SK-N-SH treated with all-trans-retinoic acid at 6 μM for 48 hours (cell line): ENCODE measurements around the gene XIRP2.

Experiments used
- TOX ChIP-seq: fragments of 250-450 bp; sonication (Bioruptor Pico); IDR thresholded peaks from 2 replicates; pipeline ENCODE4 v1.8.0; 2021; ENCODE audit warnings: mild to moderate bottlenecking, moderate library complexity, borderline replicate concordance
- ZC3H10 ChIP-seq: fragments of 250-450 bp; sonication (Bioruptor Pico); IDR thresholded peaks from 2 replicates; pipeline ENCODE4 v1.5.1; 2021; ENCODE audit warnings: mild to moderate bottlenecking, moderate library complexity
- ZFP3 ChIP-seq: fragments of 250-450 bp; sonication (Bioruptor Pico); IDR thresholded peaks from 2 replicates; pipeline ENCODE4 v1.5.0; 2020; ENCODE audit warnings: mild to moderate bottlenecking, moderate library complexity
- ZFP30 ChIP-seq: fragments of 450-650 bp; formaldehyde crosslinking; IDR thresholded peaks from 2 replicates; pipeline ENCODE4 v1.5.0; 2022; ENCODE audit warnings: mild to moderate bottlenecking, moderate library complexity
- ZNF565 ChIP-seq: fragments of 450-650 bp; formaldehyde crosslinking; conservative IDR thresholded peaks from 2 replicates; pipeline ENCODE4 v1.5.0; 2020; ENCODE audit warnings: low read depth, mild to moderate bottlenecking, moderate library complexity
- TF ChIP-seq, protein P1 (sequence below): fragments of 250-450 bp; sonication (Bioruptor Pico); IDR thresholded peaks from 2 replicates; pipeline ENCODE4 v1.8.0; 2020; ENCODE audit warnings: mild to moderate bottlenecking, moderate library complexity, borderline replicate concordance
- TF ChIP-seq, protein P2 (sequence below): fragments of 250-450 bp; sonication (Bioruptor Pico); IDR thresholded peaks from 2 replicates; pipeline ENCODE4 v1.8.0; 2021; ENCODE audit warnings: low read depth, mild to moderate bottlenecking, moderate library complexity, borderline replicate concordance

DNA sequence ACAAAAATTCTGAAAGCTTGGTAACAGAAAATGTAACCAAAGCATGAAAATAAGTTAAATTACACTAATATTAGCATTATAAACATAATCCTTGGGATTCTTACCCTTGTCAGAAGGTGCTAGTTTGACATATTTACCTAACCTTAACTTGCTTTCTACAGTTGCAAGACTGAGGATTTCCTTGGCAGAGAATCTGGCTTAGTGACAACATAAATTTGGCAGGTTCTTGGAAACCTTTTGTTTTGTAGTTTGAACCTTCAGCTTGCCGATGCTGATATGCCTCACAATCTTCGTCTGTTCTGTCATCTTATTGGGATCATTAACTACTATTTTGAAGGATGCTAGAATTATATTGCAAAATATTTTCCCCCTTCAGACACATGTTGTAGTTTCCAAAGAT, 3.4 kb downstream of the XIRP2 start:
- TF ChIP-seq ZNF565 (CRISPR knock-in tag) = no peak
- TF ChIP-seq, protein P1, sequence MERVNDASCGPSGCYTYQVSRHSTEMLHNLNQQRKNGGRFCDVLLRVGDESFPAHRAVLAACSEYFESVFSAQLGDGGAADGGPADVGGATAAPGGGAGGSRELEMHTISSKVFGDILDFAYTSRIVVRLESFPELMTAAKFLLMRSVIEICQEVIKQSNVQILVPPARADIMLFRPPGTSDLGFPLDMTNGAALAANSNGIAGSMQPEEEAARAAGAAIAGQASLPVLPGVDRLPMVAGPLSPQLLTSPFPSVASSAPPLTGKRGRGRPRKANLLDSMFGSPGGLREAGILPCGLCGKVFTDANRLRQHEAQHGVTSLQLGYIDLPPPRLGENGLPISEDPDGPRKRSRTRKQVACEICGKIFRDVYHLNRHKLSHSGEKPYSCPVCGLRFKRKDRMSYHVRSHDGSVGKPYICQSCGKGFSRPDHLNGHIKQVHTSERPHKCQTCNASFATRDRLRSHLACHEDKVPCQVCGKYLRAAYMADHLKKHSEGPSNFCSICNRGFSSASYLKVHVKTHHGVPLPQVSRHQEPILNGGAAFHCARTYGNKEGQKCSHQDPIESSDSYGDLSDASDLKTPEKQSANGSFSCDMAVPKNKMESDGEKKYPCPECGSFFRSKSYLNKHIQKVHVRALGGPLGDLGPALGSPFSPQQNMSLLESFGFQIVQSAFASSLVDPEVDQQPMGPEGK (CRISPR knock-in tag) = no peak
- no peak for TF ChIP-seq ZFP3 (CRISPR knock-in tag)
- TF ChIP-seq TOX (CRISPR knock-in tag) = no peak
- no peak for TF ChIP-seq ZFP30 (CRISPR knock-in tag)
- TF ChIP-seq ZC3H10 = no peak
- TF ChIP-seq, protein P2, sequence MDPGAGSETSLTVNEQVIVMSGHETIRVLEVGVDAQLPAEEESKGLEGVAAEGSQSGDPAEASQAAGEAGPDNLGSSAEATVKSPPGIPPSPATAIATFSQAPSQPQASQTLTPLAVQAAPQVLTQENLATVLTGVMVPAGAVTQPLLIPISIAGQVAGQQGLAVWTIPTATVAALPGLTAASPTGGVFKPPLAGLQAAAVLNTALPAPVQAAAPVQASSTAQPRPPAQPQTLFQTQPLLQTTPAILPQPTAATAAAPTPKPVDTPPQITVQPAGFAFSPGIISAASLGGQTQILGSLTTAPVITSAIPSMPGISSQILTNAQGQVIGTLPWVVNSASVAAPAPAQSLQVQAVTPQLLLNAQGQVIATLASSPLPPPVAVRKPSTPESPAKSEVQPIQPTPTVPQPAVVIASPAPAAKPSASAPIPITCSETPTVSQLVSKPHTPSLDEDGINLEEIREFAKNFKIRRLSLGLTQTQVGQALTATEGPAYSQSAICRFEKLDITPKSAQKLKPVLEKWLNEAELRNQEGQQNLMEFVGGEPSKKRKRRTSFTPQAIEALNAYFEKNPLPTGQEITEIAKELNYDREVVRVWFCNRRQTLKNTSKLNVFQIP (CRISPR knock-in tag) = no peak
